Thyroid gland (tissue), 4 donors: ENCODE measurements around the gene GHITM.

Experiments used
- CTCF ChIP-seq, 6 experiments: fragments of 200-600 bp in 3 of 6; fragments of 450-650 bp in 3 of 6; sonication (generic) in 3 of 6; IDR thresholded peaks; one replicate each; pipeline ENCODE4 v1.5.1; 2016 to 2019; ENCODE audit warnings: antibody characterized with exemption in 6 of 6, mild to moderate bottlenecking in 2 of 6, inconsistent platforms in 1 of 6, moderate library complexity in 1 of 6
- POLR2A ChIP-seq, 2 donors: fragments of 450-650 bp; IDR thresholded peaks; one replicate each; pipeline ENCODE4 v1.6.1; 2017; ENCODE audit warnings: antibody characterized with exemption in 2 of 2, mild to moderate bottlenecking in 2 of 2, moderate library complexity in 1 of 2

GRCh38 chr10:84175436-84175835, 36.1 kb downstream of the GHITM start:
- TF ChIP-seq POLR2A (IDR thresholded peaks at IDR 0.05) (no peak), CTCF (IDR thresholded peaks at IDR 0.05) (no peak)
